Spinal cord (tissue), 10 donors: ENCODE data around the gene PRIMPOL. TPM values are rescaled to one million over a fixed set of nuclear protein-coding genes. Genes with fewer than 3 reads are reported as not detected.

Experiments
- DNase-seq, 6 donors: peaks; one replicate each; pipeline versions ENCODE4 v3.0.0 to v3.0.0-alpha.2; 2013 to 2015; ENCODE audit warnings: low spot score in 6 of 6, low read depth in 4 of 6
- H3K27ac ChIP-seq: one replicate; pipeline ENCODE4 v1.5.1; 2013; ENCODE audit warnings: low read depth, low read length, control low read depth
- H3K27me3 ChIP-seq: one replicate; pipeline ENCODE4 v1.6.1; 2013; ENCODE audit warnings: low read length; ENCODE audit not compliant: control insufficient read depth, insufficient read depth
- H3K36me3 ChIP-seq: one replicate; pipeline ENCODE4 v1.6.1; 2013; ENCODE audit warnings: low read length; ENCODE audit not compliant: control insufficient read depth, insufficient read depth
- H3K4me1 ChIP-seq: one replicate; pipeline ENCODE4 v1.6.1; 2013; ENCODE audit warnings: low read length; ENCODE audit not compliant: control insufficient read depth, insufficient read depth
- H3K4me3 ChIP-seq: one replicate; pipeline ENCODE4 v1.5.1; 2013; ENCODE audit warnings: low read depth, low read length, control low read depth
- H3K9me3 ChIP-seq: one replicate; pipeline ENCODE4 v1.6.1; 2013; ENCODE audit warnings: low read length; ENCODE audit not compliant: control insufficient read depth, insufficient read depth
- WGBS: methylation state at CpG from one replicate; pipeline ENCODE4 v1.1.5; 2013; ENCODE audit warnings: missing lambda C conversion rate; ENCODE audit not compliant: insufficient coverage; 5-methylcytosine and 5-hydroxymethylcytosine counted together
- polyA plus RNA-seq, 2 donors: library from polyadenylated mRNA; unstranded; fragments of 120-200 nt; gene quantifications; one replicate each; pipeline ENCODE4 v1.2.1, GENCODE V29; 2013; ENCODE audit not compliant: insufficient read length in 2 of 2
- total RNA-seq, 2 donors: library from RNA; depleted of rRNA in 1 of 2; stranded (reverse); fragments of 120-200 nt in 1 of 2; fragments of >200 nt in 1 of 2; gene quantifications; one replicate each; pipeline versions ENCODE4 v1.2.3 to v1.2.4, GENCODE V29; 2013 to 2014
- donor health status: healthy.

PRIMPOL gene
- total and polyA plus RNA-seq, 4 donors: 27.4 to 36.5 (median 29.5) TPM

DNA sequence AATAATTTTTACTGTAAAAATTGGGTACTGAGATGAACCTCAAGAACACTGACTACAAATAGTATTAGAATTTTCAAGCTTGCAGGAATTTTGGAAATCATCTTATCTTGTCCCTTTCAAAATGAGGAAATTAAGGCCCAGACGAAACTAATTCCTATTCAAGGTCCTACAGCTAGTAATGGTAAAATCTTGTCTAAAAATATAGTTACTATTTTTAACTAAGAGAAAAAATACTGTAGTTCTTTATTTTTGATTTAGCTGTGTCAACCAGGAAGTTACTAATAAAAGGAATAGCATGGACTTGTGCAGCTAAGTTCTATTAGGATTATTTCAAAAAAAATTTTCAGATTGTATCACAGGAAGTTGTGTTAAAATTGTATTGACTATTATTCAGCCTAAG is 12.7 kb downstream of the PRIMPOL start:
- no CpG with 5 or more reads among the region's 1 CpG for WGBS
- Histone ChIP-seq H3K4me3 (no peak overlapping the region), H3K36me3 (peaks cover 9% of the 10 kb centered on the region), H3K9me3 (no peaks in the 10 kb centered on the region), H3K4me1 (no peaks in the 10 kb centered on the region), H3K27me3 (no peaks in the 10 kb centered on the region), H3K27ac (no peak overlapping the region)
- DNase-seq: no peak

- 100% methylated on average over 1 of the region's 6 CpGs for WGBS
- peak in 1 of 6 donors; percentile 46 for DNase-seq
- Histone ChIP-seq H3K9me3 (no peaks in the 10 kb centered on the region), H3K4me3 (no peak overlapping the region), H3K27me3 (no peaks in the 10 kb centered on the region), H3K27ac (no peak overlapping the region), H3K36me3 (peaks cover 18% of the 10 kb centered on the region), H3K4me1 (peaks cover 6% of the 10 kb centered on the region)
Measured at GRCh38 chr4:184664445-184665210, 15.1 kb downstream of the PRIMPOL start.

DNA sequence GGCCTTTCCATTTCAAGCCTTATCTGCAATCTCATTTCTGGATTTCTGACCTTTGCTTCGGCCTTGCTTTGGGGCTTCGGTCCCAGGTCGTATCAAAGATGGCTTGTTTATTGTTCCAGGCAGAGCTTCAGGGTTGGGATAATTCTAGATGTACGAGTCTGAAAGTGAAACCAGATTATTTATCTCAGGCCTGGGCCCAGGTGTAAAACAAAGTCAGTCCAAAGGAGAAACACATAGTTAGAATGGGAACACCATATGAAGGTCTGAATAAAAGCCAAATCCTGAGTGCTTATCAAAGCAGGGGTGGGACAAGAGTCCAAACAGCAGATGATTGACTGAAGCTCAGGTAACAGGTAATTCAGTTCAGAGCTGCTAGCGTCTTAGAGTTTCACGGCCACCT is 17.1 kb downstream of the PRIMPOL start:
- DNase-seq: no peak
- WGBS: 94% methylated on average over 6 of the region's 6 CpGs
- no peak overlapping the region for H3K27ac ChIP-seq
- H3K36me3 ChIP-seq: peaks cover 17% of the 10 kb centered on the region
- no peaks in the 10 kb centered on the region for H3K9me3 ChIP-seq
- no peak overlapping the region for H3K4me3 ChIP-seq
- no peaks in the 10 kb centered on the region for H3K27me3 ChIP-seq
- peaks cover 6% of the 10 kb centered on the region for H3K4me1 ChIP-seq

- Histone ChIP-seq H3K4me1 (peaks cover 6% of the 10 kb centered on the region), H3K27ac (no peak overlapping the region), H3K9me3 (no peaks in the 10 kb centered on the region), H3K36me3 (peaks cover 24% of the 10 kb centered on the region), H3K4me3 (no peak overlapping the region), H3K27me3 (no peaks in the 10 kb centered on the region)
- DNase-seq: no peak
- WGBS: 96% methylated on average over 8 of the region's 9 CpGs
Measured at GRCh38 chr4:184668096-184668495, 18.6 kb downstream of the PRIMPOL start.

DNA sequence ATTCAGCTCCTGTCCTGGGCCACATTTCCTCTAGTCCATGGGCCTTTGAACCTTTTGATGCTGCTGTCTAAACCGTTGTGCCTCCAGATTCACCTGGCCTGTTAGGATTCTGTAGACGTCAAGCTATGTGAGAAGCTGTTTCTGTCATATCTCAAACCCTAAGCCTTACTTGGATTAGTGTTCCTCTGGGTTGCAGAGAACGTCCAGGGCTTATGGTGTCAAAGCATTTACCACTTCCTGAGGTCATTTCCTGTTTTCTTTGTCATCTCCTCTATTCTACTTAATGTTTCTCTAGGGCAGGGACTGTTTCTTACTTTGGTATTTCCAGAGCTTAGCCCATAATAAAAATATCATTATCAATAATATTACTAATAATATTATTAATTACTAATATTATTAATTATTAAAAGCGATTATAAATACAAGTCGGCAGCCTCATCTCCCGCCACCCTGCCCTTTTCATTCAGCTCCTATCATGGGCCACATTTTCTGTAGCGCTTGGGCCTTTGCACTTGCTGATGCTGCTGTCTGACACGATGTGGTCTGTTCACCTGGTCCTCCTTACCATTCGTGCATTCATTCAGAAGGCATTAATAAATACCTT is 19.1 kb downstream of the PRIMPOL start:
- peaks cover 6% of the 10 kb centered on the region for H3K4me1 ChIP-seq
- H3K27ac ChIP-seq: no peak overlapping the region
- DNase-seq: no peak
- H3K4me3 ChIP-seq: no peak overlapping the region
- H3K36me3 ChIP-seq: peaks cover 26% of the 10 kb centered on the region
- no peaks in the 10 kb centered on the region for H3K9me3 ChIP-seq
- no peaks in the 10 kb centered on the region for H3K27me3 ChIP-seq
- WGBS: 95% methylated on average over 7 of the region's 9 CpGs

GRCh38 chr4:184669251-184669650 is 19.7 kb downstream of the PRIMPOL start:
- no peak overlapping the region for H3K27ac ChIP-seq
- no peaks in the 10 kb centered on the region for H3K27me3 ChIP-seq
- peak in 2 of 6 donors; percentile 48 to 53 for DNase-seq
- peaks cover 30% of the 10 kb centered on the region for H3K36me3 ChIP-seq
- H3K4me1 ChIP-seq: peaks cover 6% of the 10 kb centered on the region
- no peak overlapping the region for H3K4me3 ChIP-seq
- 32% methylated on average over 7 of the region's 7 CpGs for WGBS
- H3K9me3 ChIP-seq: no peaks in the 10 kb centered on the region

GRCh38 chr4:184671101-184671500 is 21.6 kb downstream of the PRIMPOL start:
- no peak for DNase-seq
- Histone ChIP-seq H3K27me3 (no peaks in the 10 kb centered on the region), H3K36me3 (peaks cover 28% of the 10 kb centered on the region), H3K4me1 (peaks cover 6% of the 10 kb centered on the region), H3K9me3 (no peaks in the 10 kb centered on the region), H3K4me3 (no peak overlapping the region), H3K27ac (no peak overlapping the region)
- WGBS: 80% methylated on average over 7 of the region's 9 CpGs

- WGBS: 96% methylated on average over 6 of the region's 6 CpGs
- H3K36me3 ChIP-seq: peaks cover 22% of the 10 kb centered on the region
- no peaks in the 10 kb centered on the region for H3K27me3 ChIP-seq
- peaks cover 6% of the 10 kb centered on the region for H3K4me1 ChIP-seq
- H3K27ac ChIP-seq: no peak overlapping the region
- DNase-seq: no peak
- no peak overlapping the region for H3K4me3 ChIP-seq
- no peaks in the 10 kb centered on the region for H3K9me3 ChIP-seq
Measured at GRCh38 chr4:184672741-184673140, 23.2 kb downstream of the PRIMPOL start.

DNA sequence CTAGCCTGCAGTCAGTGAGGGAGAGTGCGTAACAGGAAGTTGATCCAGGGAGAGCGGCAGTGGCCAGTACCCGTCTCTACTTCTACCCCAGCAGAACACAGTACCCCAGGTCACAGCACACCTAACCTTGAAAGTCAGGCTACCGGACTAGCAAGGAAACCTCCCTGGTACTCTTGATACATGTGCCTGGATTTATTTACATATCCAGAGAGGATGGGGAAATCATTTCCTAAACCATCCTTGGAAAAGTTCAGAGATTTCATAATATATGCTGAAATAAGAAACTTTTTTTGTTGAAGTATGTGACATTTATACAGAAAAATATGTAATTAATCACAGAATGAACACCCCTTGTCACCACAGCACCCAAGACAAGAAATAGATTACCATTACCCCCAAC is 24.5 kb downstream of the PRIMPOL start:
- no peak for DNase-seq
- WGBS: 100% methylated on average over 1 of the region's 4 CpGs
- peaks cover 6% of the 10 kb centered on the region for H3K4me1 ChIP-seq

DNA sequence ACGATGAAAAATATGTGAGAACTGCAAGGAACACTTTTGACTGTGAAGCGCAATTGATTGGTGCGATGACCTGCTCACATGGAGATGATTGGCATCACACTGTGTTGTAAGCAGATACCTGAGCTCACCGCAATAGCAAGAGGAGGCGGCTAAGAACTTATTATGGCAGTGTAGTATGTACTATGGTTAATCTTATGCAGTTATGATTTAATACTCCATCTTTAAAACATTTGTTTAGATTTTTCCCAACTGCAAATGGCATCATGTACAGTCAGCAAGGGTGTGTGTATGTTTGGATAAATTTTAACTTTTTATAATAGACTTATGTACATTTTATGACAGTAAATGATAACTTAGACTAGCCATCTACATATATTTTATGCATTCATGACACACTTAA is 25.5 kb downstream of the PRIMPOL start:
- H3K27ac ChIP-seq: no peak overlapping the region
- no peak for DNase-seq
- no peak overlapping the region for H3K4me3 ChIP-seq
- peaks cover 15% of the 10 kb centered on the region for H3K36me3 ChIP-seq
- no peaks in the 10 kb centered on the region for H3K27me3 ChIP-seq
- no peaks in the 10 kb centered on the region for H3K9me3 ChIP-seq
- WGBS: 98% methylated on average over 3 of the region's 5 CpGs
- no peaks in the 10 kb centered on the region for H3K4me1 ChIP-seq

More for the DNA sequence above, 24.5 kb downstream of the PRIMPOL start:
- Histone ChIP-seq H3K36me3 (peaks cover 15% of the 10 kb centered on the region), H3K4me3 (no peak overlapping the region), H3K27ac (no peak overlapping the region), H3K9me3 (no peaks in the 10 kb centered on the region), H3K27me3 (no peaks in the 10 kb centered on the region)
